B cell (primary cell): ENCODE results near the gene BMERB1.

Experiments
- EZH2 ChIP-seq: IDR thresholded peaks from 2 replicates; pipeline ENCODE4 v1.6.1; 2012; ENCODE audit warnings: borderline replicate concordance, low read depth, mild to moderate bottlenecking, moderate library complexity, low read length; ENCODE audit not compliant: insufficient read depth, poor library complexity, severe bottlenecking
- TF ChIP-seq, protein P1 (sequence below): fragments of 200-600 bp; IDR thresholded peaks from one replicate; pipeline ENCODE4 v1.8.0; 2022; ENCODE audit warnings: antibody characterized with exemption, mild to moderate bottlenecking

DNA sequence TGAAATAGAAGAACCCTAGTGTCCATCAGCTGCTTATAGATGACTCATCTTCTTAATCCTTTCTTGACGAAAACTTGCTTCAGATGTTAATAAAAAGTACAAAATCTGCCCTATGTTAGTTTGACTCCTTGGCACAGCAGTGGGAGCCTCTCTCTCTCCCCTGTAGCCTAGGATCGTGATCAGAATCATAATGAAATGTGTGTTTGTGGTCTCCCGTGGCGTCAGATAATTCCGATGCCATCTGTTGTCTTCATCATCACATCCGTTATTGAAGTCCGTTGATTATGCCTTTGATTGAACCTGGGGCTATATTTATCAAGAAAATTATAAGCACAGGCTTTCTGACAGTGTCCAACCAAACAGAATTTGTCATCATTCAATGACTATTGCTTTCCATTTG is 102.5 kb downstream of the BMERB1 start:
- TF ChIP-seq, protein P1, sequence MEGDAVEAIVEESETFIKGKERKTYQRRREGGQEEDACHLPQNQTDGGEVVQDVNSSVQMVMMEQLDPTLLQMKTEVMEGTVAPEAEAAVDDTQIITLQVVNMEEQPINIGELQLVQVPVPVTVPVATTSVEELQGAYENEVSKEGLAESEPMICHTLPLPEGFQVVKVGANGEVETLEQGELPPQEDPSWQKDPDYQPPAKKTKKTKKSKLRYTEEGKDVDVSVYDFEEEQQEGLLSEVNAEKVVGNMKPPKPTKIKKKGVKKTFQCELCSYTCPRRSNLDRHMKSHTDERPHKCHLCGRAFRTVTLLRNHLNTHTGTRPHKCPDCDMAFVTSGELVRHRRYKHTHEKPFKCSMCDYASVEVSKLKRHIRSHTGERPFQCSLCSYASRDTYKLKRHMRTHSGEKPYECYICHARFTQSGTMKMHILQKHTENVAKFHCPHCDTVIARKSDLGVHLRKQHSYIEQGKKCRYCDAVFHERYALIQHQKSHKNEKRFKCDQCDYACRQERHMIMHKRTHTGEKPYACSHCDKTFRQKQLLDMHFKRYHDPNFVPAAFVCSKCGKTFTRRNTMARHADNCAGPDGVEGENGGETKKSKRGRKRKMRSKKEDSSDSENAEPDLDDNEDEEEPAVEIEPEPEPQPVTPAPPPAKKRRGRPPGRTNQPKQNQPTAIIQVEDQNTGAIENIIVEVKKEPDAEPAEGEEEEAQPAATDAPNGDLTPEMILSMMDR = no peak
- TF ChIP-seq EZH2 = no peak
